Left kidney (tissue), 2 donors: ENCODE measurements around the gene GPC3. TPM values are rescaled to one million over a fixed set of nuclear protein-coding genes. Genes with fewer than 3 reads are reported as not detected.
A peak's percentile ranks its signal among the peaks of the same experiment; 100 is the strongest.

Experiments used
- DNase-seq: peaks from one replicate; pipeline ENCODE4 v3.0.0-alpha.2; 2013
- polyA plus RNA-seq: library from polyadenylated mRNA; unstranded; fragments of 120-200 nt; gene quantifications from one replicate; pipeline ENCODE4 v1.2.1, GENCODE V29; 2013; ENCODE audit not compliant: insufficient read length

Gene GPC3
- polyA plus RNA-seq, 1 donor = 1,367 TPM

GRCh38 chrX:133698298-133698697 is 287.1 kb downstream of the GPC3 start:
- no peak for DNase-seq

GRCh38 chrX:133697656-133698055 is 287.7 kb downstream of the GPC3 start:
- DNase-seq = no peak

GRCh38 chrX:133689997-133690599 is 295.3 kb downstream of the GPC3 start:
- no peak for DNase-seq

GRCh38 chrX:133685822-133686221 is 299.6 kb downstream of the GPC3 start:
- no peak for DNase-seq

GRCh38 chrX:133681897-133682296 is 303.5 kb downstream of the GPC3 start:
- DNase-seq = no peak

GRCh38 chrX:133681421-133681820 is 304.0 kb downstream of the GPC3 start:
- no peak for DNase-seq

GRCh38 chrX:133677123-133678063 is 308.0 kb downstream of the GPC3 start:
- no peak for DNase-seq

- no peak for DNase-seq
Observed at GRCh38 chrX:133676344-133677122, 308.9 kb downstream of the GPC3 start.

- no peak for DNase-seq
Observed at GRCh38 chrX:133674726-133675470, 310.5 kb downstream of the GPC3 start.

GRCh38 chrX:133670383-133670782 is 315.0 kb downstream of the GPC3 start:
- peak; percentile 35 for DNase-seq

- no peak for DNase-seq
Observed at GRCh38 chrX:133669214-133669613, 316.2 kb downstream of the GPC3 start.

- no peak for DNase-seq
Observed at GRCh38 chrX:133668225-133668931, 317.0 kb downstream of the GPC3 start.

- no peak for DNase-seq
Observed at GRCh38 chrX:133666256-133666655, 319.1 kb downstream of the GPC3 start.

- DNase-seq = no peak
Observed at GRCh38 chrX:133661962-133662839, 323.2 kb downstream of the GPC3 start.

GRCh38 chrX:133660281-133660680 is 325.1 kb downstream of the GPC3 start:
- no peak for DNase-seq

GRCh38 chrX:133658293-133658911 is 327.0 kb downstream of the GPC3 start:
- DNase-seq = no peak

- DNase-seq = no peak
Observed at GRCh38 chrX:133655275-133656265, 329.8 kb downstream of the GPC3 start.

- no peak for DNase-seq
Observed at GRCh38 chrX:133654811-133655210, 330.6 kb downstream of the GPC3 start.
